ENCODE data around the gene NUDT17.
"Not testable (repeated sequence)": the region's sequence is repeated elsewhere in the genome, so short reads cannot be mapped to it uniquely, and the experiment has no call there.

NUDT17 gene
- 1.9 reads per million, percentile 2 among the genes with 10 or more reads in this experiment for total RNA-seq

- peak; percentile 74 for DNase-seq
Measured at GRCh38 chr1:145845514-145846161, at the start of gene NUDT17. NUDT17 (plus strand) TSS chr1:145845630; CDS start chr1:145845641, 11 bp downstream.

- no peak for DNase-seq
Measured at GRCh38 chr1:145796753-145797152, 48.7 kb upstream of the NUDT17 start.

GRCh38 chr1:145799806-145800205, 45.6 kb upstream of the NUDT17 start:
- DNase-seq, result no peak

GRCh38 chr1:145804235-145805045, 41.0 kb upstream of the NUDT17 start:
- no peak for DNase-seq

GRCh38 chr1:145805057-145805456, 40.4 kb upstream of the NUDT17 start:
- no peak for DNase-seq

- no peak for DNase-seq
Measured at GRCh38 chr1:145806408-145806807, 39.0 kb upstream of the NUDT17 start.

GRCh38 chr1:145806844-145807243, 38.6 kb upstream of the NUDT17 start:
- DNase-seq, result no peak

GRCh38 chr1:145812977-145813810, 32.2 kb upstream of the NUDT17 start:
- not testable (repeated sequence) for DNase-seq

GRCh38 chr1:145818095-145818494, 27.3 kb upstream of the NUDT17 start:
- DNase-seq, result not testable (repeated sequence)

- not testable (repeated sequence) for DNase-seq
Measured at GRCh38 chr1:145822779-145823331, 22.6 kb upstream of the NUDT17 start.

GRCh38 chr1:145823565-145824498, 21.6 kb upstream of the NUDT17 start, which contains the start of the genes POLR3C and RNF115:
POLR3C (plus strand) TSS chr1:145824200; CDS start chr1:145825777, 1,577 bp downstream.
RNF115 (minus strand) TSS chr1:145824095; CDS start chr1:145823873, 222 bp downstream.
- peak; percentile 84 for DNase-seq

- DNase-seq, result no peak
Measured at GRCh38 chr1:145824499-145824842, 21.0 kb upstream of the NUDT17 start.

GRCh38 chr1:145826030-145826429, 19.4 kb upstream of the NUDT17 start:
- no peak for DNase-seq

GRCh38 chr1:145827966-145828365, 17.5 kb upstream of the NUDT17 start:
- no peak for DNase-seq

GRCh38 chr1:145828367-145829026, 16.9 kb upstream of the NUDT17 start:
- DNase-seq, result no peak

- not testable (repeated sequence) for DNase-seq
Measured at GRCh38 chr1:145830810-145831209, 14.6 kb upstream of the NUDT17 start.

- DNase-seq, result no peak
Measured at GRCh38 chr1:145837656-145838055, 7.8 kb upstream of the NUDT17 start.

- DNase-seq, result no peak
Measured at GRCh38 chr1:145843031-145843430, 2.4 kb upstream of the NUDT17 start.

GRCh38 chr1:145845144-145845513, 301 bp upstream of the NUDT17 start:
- no peak for DNase-seq

- DNase-seq, result peak; percentile 18
Measured at GRCh38 chr1:145846201-145846612, 777 bp downstream of the NUDT17 start.

- no peak for DNase-seq
Measured at GRCh38 chr1:145847827-145848226, 2.4 kb downstream of the NUDT17 start.
